GM23248 (cell line): ENCODE measurements around the gene KRTCAP3. TPM values are rescaled to one million over a fixed set of nuclear protein-coding genes. Genes with fewer than 3 reads are reported as not detected.

Experiments
- DNase-seq: peaks from one replicate; pipeline ENCODE4 v3.0.0-alpha.2; 2015
- H2AFZ ChIP-seq: fragments of 200-600 bp; sonication (generic); 2 replicates; pipeline ENCODE4 v1.6.1; 2016; ENCODE audit warnings: antibody characterized with exemption
- H3F3A ChIP-seq: fragments of 200-600 bp; sonication (generic); 2 replicates; pipeline ENCODE4 v1.6.1; 2016; ENCODE audit warnings: mild to moderate bottlenecking, antibody characterized with exemption, mixed run types; ENCODE audit not compliant: insufficient read depth
- H3K27ac ChIP-seq: fragments of 200-600 bp; sonication (generic); 2 replicates; pipeline ENCODE4 v1.5.1; 2016; ENCODE audit warnings: mild to moderate bottlenecking
- H3K27me3 ChIP-seq: fragments of 200-600 bp; sonication (generic); replicated peaks from 2 replicates; pipeline ENCODE4 v1.6.1; 2016; ENCODE audit warnings: mild to moderate bottlenecking; ENCODE audit not compliant: insufficient read depth
- H3K36me3 ChIP-seq: fragments of 200-600 bp; sonication (generic); 2 replicates; pipeline ENCODE4 v1.6.1; 2016; ENCODE audit warnings: low read depth, mild to moderate bottlenecking
- H3K4me1 ChIP-seq: fragments of 200-600 bp; sonication (generic); 2 replicates; pipeline ENCODE4 v1.6.1; 2016; ENCODE audit warnings: mild to moderate bottlenecking; ENCODE audit not compliant: insufficient read depth
- H3K4me2 ChIP-seq: fragments of 200-600 bp; sonication (generic); one replicate; pipeline ENCODE4 v1.6.1; 2016; ENCODE audit warnings: mild to moderate bottlenecking; ENCODE audit not compliant: unreplicated experiment
- H3K4me3 ChIP-seq: fragments of 200-600 bp; sonication (generic); 2 replicates; pipeline ENCODE4 v1.5.1; 2016; ENCODE audit warnings: mild to moderate bottlenecking
- H3K79me2 ChIP-seq: fragments of 200-600 bp; sonication (generic); 2 replicates; pipeline ENCODE4 v1.6.1; 2016; ENCODE audit warnings: mild to moderate bottlenecking; ENCODE audit not compliant: insufficient read depth
- H3K9ac ChIP-seq: fragments of 200-600 bp; sonication (generic); 2 replicates; pipeline ENCODE4 v1.6.1; 2016; ENCODE audit warnings: mild to moderate bottlenecking
- H3K9me2 ChIP-seq: fragments of 200-600 bp; sonication (generic); 2 replicates; pipeline ENCODE4 v1.6.1; 2016; ENCODE audit warnings: mixed run types, mild to moderate bottlenecking, moderate library complexity; ENCODE audit not compliant: insufficient read depth
- H3K9me3 ChIP-seq: fragments of 200-600 bp; sonication (generic); one replicate; pipeline ENCODE4 v1.6.1; 2017; ENCODE audit warnings: low read depth
- H4K20me1 ChIP-seq: fragments of 200-600 bp; sonication (generic); 2 replicates; pipeline ENCODE4 v1.6.0; 2016; ENCODE audit not compliant: insufficient read depth
- EZH2 ChIP-seq: fragments of 200-600 bp; sonication (generic); IDR thresholded peaks from 2 replicates; pipeline ENCODE4 v1.6.1; 2018; ENCODE audit warnings: antibody characterized with exemption, mild to moderate bottlenecking; ENCODE audit not compliant: insufficient read depth, poor library complexity, severe bottlenecking
- EZH2phosphoT487 ChIP-seq: fragments of 200-600 bp; sonication (generic); IDR thresholded peaks from 2 replicates; pipeline ENCODE4 v1.6.1; 2018; ENCODE audit warnings: antibody characterized with exemption, moderate library complexity, mild to moderate bottlenecking, low read depth; ENCODE audit not compliant: insufficient read depth
- WGBS, 2 experiments: methylation state at CpG; one replicate each; pipeline ENCODE4 v1.1.6; 2015 to 2017; ENCODE audit warnings: low lambda C conversion rate in 2 of 2, low coverage in 1 of 2; ENCODE audit errors: missing lambda C conversion rate in 2 of 2; 5-methylcytosine and 5-hydroxymethylcytosine counted together
- in situ Hi-C: fragments of 300-500 bp; cut with MboI; formaldehyde crosslinking; loops from 2 replicates; pipeline ENCODE4 v1.15.0; 2020
- polyA plus RNA-seq: library from polyadenylated mRNA; unstranded; fragments of >200 nt; fragmentation: Nextera tagmentation; extraction: Ambion mirVana; gene quantifications from 2 replicates; pipeline ENCODE4 v1.2.1, GENCODE V29; 2016
- total RNA-seq: library from RNA; depleted of rRNA; stranded (reverse); fragments of >200 nt; shearing (Covaris generic); gene quantifications from 2 replicates; pipeline ENCODE4 v1.2.3, GENCODE V29; 2014; rRNA removed

KRTCAP3 gene, protein sequence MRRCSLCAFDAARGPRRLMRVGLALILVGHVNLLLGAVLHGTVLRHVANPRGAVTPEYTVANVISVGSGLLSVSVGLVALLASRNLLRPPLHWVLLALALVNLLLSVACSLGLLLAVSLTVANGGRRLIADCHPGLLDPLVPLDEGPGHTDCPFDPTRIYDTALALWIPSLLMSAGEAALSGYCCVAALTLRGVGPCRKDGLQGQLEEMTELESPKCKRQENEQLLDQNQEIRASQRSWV
- not detected in 2 replicates for total RNA-seq
- polyA plus RNA-seq = 0.56 and 0.67 TPM in 2 replicates

GRCh38 chr2:27441958-27442919 is at the start of gene KRTCAP3:
KRTCAP3 (plus strand) TSS chr2:27442381; CDS start chr2:27442413, 32 bp downstream.
- Histone ChIP-seq H3K27me3 (no peaks in the 10 kb centered on the region), H3K9ac (no peak within 1 kb of the TSS), H3K4me1 (no peaks in the 10 kb centered on the region), H3K4me2 (no peak within 1 kb of the TSS), H3K36me3 (peaks cover 33% of the 10 kb centered on the region), H3K4me3 (no peak within 1 kb of the TSS), H3K79me2 (no peaks in the 10 kb centered on the region), H3K27ac (no peak within 1 kb of the TSS), H4K20me1 (no peaks in the 10 kb centered on the region), H3F3A (peaks cover 23% of the 10 kb centered on the region), H3K9me2 (no peaks in the 10 kb centered on the region), H2AFZ (no peak within 1 kb of the TSS), H3K9me3 (no peaks in the 10 kb centered on the region)
- in situ Hi-C loops = no loop called here
- WGBS, 2 experiments = 70 to 74% methylated on average over 44 to 74 of the region's 80 CpGs
- DNase-seq = no peak
- TF ChIP-seq EZH2 (no peak), EZH2phosphoT487 (no peak)

DNA sequence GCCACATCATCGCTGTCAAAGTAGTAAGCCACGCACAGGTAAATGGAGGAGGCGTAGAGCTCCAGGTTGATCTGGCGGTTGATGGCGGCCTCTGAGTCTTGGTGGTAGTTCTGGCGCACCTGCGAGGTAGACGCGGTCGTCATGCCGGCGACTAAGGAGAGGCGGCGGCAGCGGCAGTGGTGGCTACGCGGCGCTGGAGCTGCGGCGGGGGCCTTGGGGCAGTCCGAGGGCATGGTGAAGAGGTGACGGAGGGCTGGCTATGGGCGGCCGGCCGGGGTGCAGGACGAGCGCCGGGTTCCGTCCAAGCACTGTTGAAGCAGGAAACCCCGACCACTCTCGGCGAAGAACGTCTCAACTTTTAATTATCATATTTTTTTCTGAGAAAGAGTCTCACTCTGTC is 49.0 kb upstream of the KRTCAP3 start:
- H3K4me3 ChIP-seq = no peak overlapping the region
- in situ Hi-C loops = no loop called here
- H2AFZ ChIP-seq = no peak overlapping the region
- H3K9me3 ChIP-seq = no peaks in the 10 kb centered on the region
- no peaks in the 10 kb centered on the region for H3F3A ChIP-seq
- no peaks in the 10 kb centered on the region for H4K20me1 ChIP-seq
- TF ChIP-seq EZH2 (no peak), EZH2phosphoT487 (no peak)
- H3K36me3 ChIP-seq = peaks cover 4% of the 10 kb centered on the region; the same call in 1 of the 2 replicates
- no peaks in the 10 kb centered on the region for H3K9me2 ChIP-seq
- no peaks in the 10 kb centered on the region for H3K27me3 ChIP-seq
- no peak overlapping the region for H3K27ac ChIP-seq
- no peaks in the 10 kb centered on the region for H3K4me1 ChIP-seq
- WGBS, 2 experiments = 95 to 98% methylated on average over 28 to 33 of the region's 33 CpGs
- H3K9ac ChIP-seq = no peak overlapping the region
- H3K79me2 ChIP-seq = peaks cover 100% of the 10 kb centered on the region
- H3K4me2 ChIP-seq = no peak overlapping the region
- DNase-seq = no peak

- Histone ChIP-seq H3F3A (no peaks in the 10 kb centered on the region), H3K9ac (no peak overlapping the region), H4K20me1 (no peaks in the 10 kb centered on the region), H3K9me3 (no peaks in the 10 kb centered on the region), H3K27ac (no peak overlapping the region), H3K9me2 (no peaks in the 10 kb centered on the region), H3K27me3 (no peaks in the 10 kb centered on the region), H3K4me1 (no peaks in the 10 kb centered on the region), H3K4me3 (no peak overlapping the region), H3K4me2 (no peak overlapping the region), H3K79me2 (peaks cover 100% of the 10 kb centered on the region), H3K36me3 (no peaks in the 10 kb centered on the region), H2AFZ (no peak overlapping the region)
- TF ChIP-seq EZH2 (no peak), EZH2phosphoT487 (no peak)
- in situ Hi-C loops = no loop called here
- DNase-seq = no peak
- 87 to 91% methylated on average over 5 of the region's 5 CpGs for WGBS, 2 experiments
Measured at GRCh38 chr2:27398962-27399361, 43.2 kb upstream of the KRTCAP3 start.

DNA sequence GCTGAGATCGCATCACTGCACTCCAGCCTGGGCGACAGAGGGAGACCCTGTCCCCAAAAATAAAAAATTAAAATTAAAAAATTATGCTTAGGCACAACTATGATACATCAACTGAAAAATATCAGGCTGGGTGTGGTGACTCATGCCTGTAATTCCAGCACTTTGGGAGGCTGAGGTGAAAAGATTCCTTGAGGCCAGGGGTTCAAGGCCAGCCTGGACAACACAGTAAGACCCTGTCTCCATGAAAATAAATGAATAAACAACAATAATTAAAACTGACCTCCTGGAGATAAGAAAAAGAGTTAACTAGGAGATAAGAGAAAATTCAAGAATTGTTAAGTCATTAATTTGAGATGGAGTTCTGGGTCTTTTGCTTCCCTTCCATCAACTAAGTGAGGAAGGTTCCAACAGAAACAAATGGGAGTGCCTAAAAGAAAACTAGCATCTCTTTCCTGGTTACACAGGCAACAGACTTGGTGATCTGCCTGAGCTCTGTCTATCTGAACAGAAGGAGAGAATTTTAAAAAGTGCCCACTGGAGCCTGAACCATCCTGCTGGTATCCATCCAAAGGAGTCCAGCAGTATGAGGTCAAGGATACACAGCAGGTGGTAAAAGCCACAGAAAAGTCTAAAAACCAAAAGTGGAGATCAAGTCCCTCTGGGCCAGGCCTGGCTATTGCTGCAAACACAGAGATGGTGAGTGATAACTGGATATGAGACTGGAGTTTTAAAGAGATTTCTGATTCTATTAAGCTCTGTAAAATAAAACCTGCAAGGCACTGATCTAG is 41.6 kb upstream of the KRTCAP3 start:
- Histone ChIP-seq H3K4me2 (no peak overlapping the region), H3K9me3 (no peaks in the 10 kb centered on the region), H3K4me1 (no peaks in the 10 kb centered on the region), H3K9me2 (no peaks in the 10 kb centered on the region), H3F3A (no peaks in the 10 kb centered on the region), H3K36me3 (no peaks in the 10 kb centered on the region), H2AFZ (no peak overlapping the region), H3K27ac (no peak overlapping the region), H3K27me3 (no peaks in the 10 kb centered on the region), H3K79me2 (peaks cover 100% of the 10 kb centered on the region), H3K9ac (peak overlapping the region; percentile 1; the same call in 1 of the 2 replicates), H4K20me1 (no peaks in the 10 kb centered on the region), H3K4me3 (no peak overlapping the region)
- in situ Hi-C loops = no loop called here
- WGBS, 2 experiments = 86 to 92% methylated on average over 2 of the region's 2 CpGs
- TF ChIP-seq EZH2phosphoT487 (no peak), EZH2 (no peak)
- DNase-seq = peak; percentile 23
